GM12878 (cell line): ENCODE data around the gene SCN4A.

Source experiments
- CTCF ChIP-seq, 3 experiments: IDR thresholded peaks in 2 of 3; conservative IDR thresholded peaks in 1 of 3; 2 replicates each; pipeline ENCODE4 v1.5.1; 2011; ENCODE audit warnings: low read depth in 3 of 3, low read length in 3 of 3, mild to moderate bottlenecking in 3 of 3, control low read depth in 2 of 3, moderate library complexity in 2 of 3, inconsistent platforms in 1 of 3, mixed read lengths in 1 of 3; ENCODE audit not compliant: control insufficient read depth in 2 of 3, insufficient read depth in 1 of 3; ENCODE audit errors: extremely low read depth in 1 of 3
- DPF2 ChIP-seq: fragments of 450-650 bp; IDR thresholded peaks from 2 replicates; pipeline ENCODE4 v1.6.1; 2017; ENCODE audit warnings: mild to moderate bottlenecking
- EP300 ChIP-seq, 2 experiments: fragments of 150-350 bp in 1 of 2; IDR thresholded peaks; 2 replicates each; pipeline ENCODE4 v1.6.1; 2011 to 2012; ENCODE audit warnings: low read depth in 2 of 2, low read length in 2 of 2, borderline replicate concordance in 1 of 2, improper control_type of control experiment in 1 of 2, inconsistent platforms in 1 of 2; ENCODE audit not compliant: control insufficient read depth in 1 of 2
- EZH2 ChIP-seq: IDR thresholded peaks from 2 replicates; pipeline ENCODE4 v1.6.1; 2012; ENCODE audit warnings: low read depth, mild to moderate bottlenecking, control low read depth, inconsistent platforms, low read length, borderline replicate concordance; ENCODE audit not compliant: control insufficient read depth
- FOS ChIP-seq: IDR thresholded peaks from 3 replicates; pipeline ENCODE4 v1.6.1; 2011; ENCODE audit warnings: borderline replicate concordance; ENCODE audit not compliant: insufficient read length; ENCODE audit errors: extremely low read depth
- NR2C1 ChIP-seq: fragments of 450-650 bp; IDR thresholded peaks from 2 replicates; pipeline ENCODE4 v1.6.1; 2017; ENCODE audit warnings: antibody characterized with exemption, mild to moderate bottlenecking, moderate library complexity
- PBX3 ChIP-seq: IDR thresholded peaks from 2 replicates; pipeline ENCODE4 v1.6.1; 2011; ENCODE audit warnings: mild to moderate bottlenecking, low read depth, low read length, moderate library complexity; ENCODE audit not compliant: insufficient replicate concordance
- POLR2AphosphoS5 ChIP-seq: IDR thresholded peaks from 2 replicates; pipeline ENCODE4 v1.6.1; 2011; ENCODE audit warnings: mild to moderate bottlenecking, low read length, inconsistent platforms
- REST ChIP-seq: IDR thresholded peaks from 2 replicates; pipeline ENCODE4 v1.6.1; 2012; ENCODE audit warnings: mild to moderate bottlenecking, low read depth, low read length
- SP1 ChIP-seq: IDR thresholded peaks from one replicate; pipeline ENCODE4 v1.6.1; 2011; ENCODE audit warnings: low read depth, low read length
- YY1 ChIP-seq: IDR thresholded peaks from 2 replicates; pipeline ENCODE4 v1.6.1; 2011; ENCODE audit warnings: low read depth, mild to moderate bottlenecking, low read length
- ZNF207 ChIP-seq: fragments of 450-650 bp; IDR thresholded peaks from 2 replicates; pipeline ENCODE4 v1.6.1; 2014; ENCODE audit warnings: antibody characterized with exemption, mild to moderate bottlenecking, borderline replicate concordance

GRCh38 chr17:63960006-63960405 is 12.7 kb downstream of the SCN4A start:
- TF ChIP-seq SP1, result no peak
- no peak for TF ChIP-seq EZH2
- no peak for TF ChIP-seq YY1
- TF ChIP-seq ZNF207, result no peak
- TF ChIP-seq CTCF (IDR thresholded peaks at IDR 0.05 in 2 of 3, conservative IDR thresholded peaks at IDR 0.05 in 1 of 3; ENCODE audit: control insufficient read depth in 2 of 3, extremely low read depth in 1 of 3, insufficient read depth in 1 of 3, low read depth in 3 of 3, low read length in 3 of 3), result no peak
- TF ChIP-seq FOS, result no peak
- no peak for TF ChIP-seq REST
- no peak for TF ChIP-seq DPF2
- no peak for TF ChIP-seq EP300 (IDR thresholded peaks at IDR 0.05; ENCODE audit: borderline replicate concordance in 1 of 2, control insufficient read depth in 1 of 2, low read depth in 2 of 2, low read length in 2 of 2)
- TF ChIP-seq NR2C1, result no peak
- no peak for TF ChIP-seq PBX3
- TF ChIP-seq POLR2AphosphoS5, result no peak
